NCI-H2171 (cell line): ENCODE data around the gene ZXDC.

Experiments
- DNase-seq: peaks from one replicate; lab custom pipeline; 2025; lab: John Stamatoyannopoulos, UW

Gene ZXDC

DNA sequence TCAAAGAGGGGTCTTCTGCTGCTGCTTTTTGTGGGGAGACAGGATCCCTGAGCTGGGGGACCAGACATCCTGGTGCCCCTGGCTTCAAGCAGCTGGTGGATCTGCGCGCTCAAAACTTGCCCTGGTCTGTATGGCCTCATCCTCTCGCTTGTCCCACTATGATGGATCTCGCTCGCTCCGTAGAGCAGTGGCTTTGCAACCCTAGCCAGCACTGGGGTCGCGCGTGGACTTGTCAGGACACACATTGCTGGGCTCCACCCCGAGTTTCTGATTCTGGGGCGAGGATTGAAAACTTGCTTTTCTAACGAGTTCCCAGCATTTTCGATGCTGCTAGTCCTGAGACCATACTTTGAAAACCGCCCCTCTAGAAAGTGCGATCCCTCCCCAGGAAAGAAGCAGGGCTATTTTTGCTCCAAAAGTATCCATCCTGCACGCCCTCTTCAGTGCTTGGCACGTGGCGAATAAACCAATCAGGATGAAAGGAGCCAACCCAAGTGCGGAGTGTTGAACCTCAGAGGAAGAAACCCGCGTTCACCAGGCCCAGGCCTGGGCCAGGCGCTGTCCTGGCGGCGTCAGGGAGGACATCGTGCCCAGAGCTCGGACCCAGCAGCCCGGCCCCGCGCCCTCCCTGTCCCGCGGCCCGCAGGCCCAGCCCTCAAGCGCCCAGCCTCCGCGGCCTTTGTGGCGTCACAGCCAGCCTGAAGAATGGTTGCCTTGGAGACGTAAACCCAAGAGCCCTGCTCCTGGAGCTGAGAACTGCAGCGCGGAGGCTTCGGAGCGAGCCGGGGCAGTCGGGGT, 81.3 kb downstream of the ZXDC start, which contains the start of gene CFAP100:
Gene CFAP100 (plus strand): TSS at position 731 of the 798 bp plus-strand sequence. CDS start 1,092 bp downstream, outside the sequence.
- peak; percentile 11 for DNase-seq

DNA sequence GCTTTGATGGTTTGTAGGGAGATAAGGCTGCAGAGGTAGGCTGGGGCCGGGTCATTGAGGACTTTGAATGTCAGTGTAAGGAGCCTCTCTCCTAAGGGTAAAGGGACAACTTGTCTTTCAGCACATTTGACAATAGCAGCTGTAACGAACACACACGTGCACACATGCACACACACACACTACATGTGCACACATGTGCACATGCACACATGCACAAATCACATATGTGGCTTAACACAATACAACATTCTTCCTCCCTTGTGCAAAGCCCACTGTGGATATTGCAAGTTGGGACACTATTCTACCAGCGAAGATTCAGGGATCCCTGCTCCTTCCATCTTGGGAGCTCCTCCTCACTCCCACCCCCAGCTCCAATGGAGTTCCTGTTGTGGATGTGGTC, 82.1 kb downstream of the ZXDC start:
- DNase-seq: no peak

GRCh38 chr3:126392246-126392645, 83.4 kb downstream of the ZXDC start:
- no peak for DNase-seq

DNA sequence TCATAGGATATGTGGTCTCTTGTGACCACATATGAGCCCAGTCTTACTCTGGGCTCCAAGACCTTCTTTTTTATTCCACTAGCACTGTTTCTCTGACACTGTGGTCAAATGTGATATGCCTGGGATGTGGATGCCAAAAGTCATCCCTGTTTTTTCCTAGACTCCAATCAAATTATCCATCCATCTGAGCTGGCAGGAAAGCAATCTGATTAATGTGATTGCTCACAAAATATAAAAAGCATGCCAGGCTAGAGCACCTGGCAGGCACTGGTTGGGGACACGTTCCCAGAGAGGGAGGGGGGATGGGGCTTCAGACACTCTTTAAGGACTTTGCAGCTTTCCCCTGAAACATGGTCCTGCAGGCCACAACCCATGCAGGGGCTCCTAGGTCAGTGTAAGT, 84.1 kb downstream of the ZXDC start:
- no peak for DNase-seq

DNA sequence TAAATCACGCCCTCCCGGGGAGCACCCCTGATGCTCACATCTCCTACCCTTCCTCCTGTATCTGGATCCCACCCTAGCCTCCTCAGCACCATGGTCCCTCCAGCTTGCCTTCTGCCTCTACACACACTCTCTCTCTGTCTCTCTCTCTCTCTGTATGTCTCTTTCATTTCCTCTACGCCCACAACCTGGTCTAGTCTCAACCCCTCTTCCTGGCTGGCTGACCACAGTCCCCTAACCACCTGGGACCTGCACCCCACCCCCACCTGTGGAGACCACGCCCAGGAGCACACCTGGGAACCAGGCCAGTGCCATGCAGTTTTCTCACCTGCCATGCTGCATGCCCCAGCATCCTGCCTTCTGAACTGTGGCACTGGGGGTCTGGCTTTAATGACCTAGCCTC, 84.9 kb downstream of the ZXDC start:
- no peak for DNase-seq

GRCh38 chr3:126390201-126390600, 85.5 kb downstream of the ZXDC start:
- DNase-seq: no peak

GRCh38 chr3:126389794-126390146, 85.9 kb downstream of the ZXDC start:
- no peak for DNase-seq

- DNase-seq: peak; percentile 62
These were observed 86.4 kb downstream of the ZXDC start for GRCh38 chr3:126389112-126389793.
